Mononuclear cell (primary cell): Measurements from ENCODE around the gene THSD7B. TPM values are rescaled to one million over a fixed set of nuclear protein-coding genes. Genes with fewer than 3 reads are reported as not detected.

Experiments used
- H3K27me3 ChIP-seq: 2 replicates; pipeline ENCODE4 v1.6.0; 2011; ENCODE audit warnings: low read length, control low read depth; ENCODE audit not compliant: insufficient read depth
- H3K4me1 ChIP-seq: 2 replicates; pipeline ENCODE4 v1.5.1; 2011; ENCODE audit warnings: mild to moderate bottlenecking, low read length, control low read depth; ENCODE audit not compliant: insufficient read depth
- H3K4me3 ChIP-seq: 2 replicates; pipeline ENCODE4 v1.5.1; 2011; ENCODE audit warnings: mild to moderate bottlenecking, low read length, moderate library complexity
- H3K9me3 ChIP-seq: 2 replicates; pipeline ENCODE4 v1.5.1; 2011; ENCODE audit warnings: low read depth, mild to moderate bottlenecking, control low read depth, low read length
- total RNA-seq: library from RNA; depleted of rRNA; stranded (reverse); fragments of >200 nt; gene quantifications from one replicate; pipeline ENCODE4 v1.2.3, GENCODE V29; 2012

THSD7B gene
- total RNA-seq, 1 donor = not detected

- no peaks in the 10 kb centered on the region for H3K4me1 ChIP-seq
- H3K4me3 ChIP-seq = no peak overlapping the region
- no peaks in the 10 kb centered on the region for H3K27me3 ChIP-seq
Measured at GRCh38 chr2:137167651-137168050, 402.3 kb downstream of the THSD7B start.

GRCh38 chr2:137168552-137168951 lies 403.2 kb downstream of the THSD7B start:
- no peaks in the 10 kb centered on the region for H3K4me1 ChIP-seq

More at GRCh38 chr2:137167651-137168050, 402.3 kb downstream of the THSD7B start:
- H3K9me3 ChIP-seq = no peaks in the 10 kb centered on the region

GRCh38 chr2:137172162-137172561 lies 406.8 kb downstream of the THSD7B start:
- Histone ChIP-seq H3K27me3 (no peaks in the 10 kb centered on the region), H3K4me3 (no peak overlapping the region), H3K9me3 (no peaks in the 10 kb centered on the region), H3K4me1 (no peaks in the 10 kb centered on the region)

More at GRCh38 chr2:137168552-137168951, 403.2 kb downstream of the THSD7B start:
- no peaks in the 10 kb centered on the region for H3K9me3 ChIP-seq
- no peak overlapping the region for H3K4me3 ChIP-seq
- no peaks in the 10 kb centered on the region for H3K27me3 ChIP-seq

- H3K9me3 ChIP-seq = no peaks in the 10 kb centered on the region
- H3K27me3 ChIP-seq = no peaks in the 10 kb centered on the region
- no peaks in the 10 kb centered on the region for H3K4me1 ChIP-seq
- H3K4me3 ChIP-seq = no peak overlapping the region
Measured at GRCh38 chr2:137173463-137173862, 408.1 kb downstream of the THSD7B start.

GRCh38 chr2:137175246-137175645 lies 409.9 kb downstream of the THSD7B start:
- Histone ChIP-seq H3K9me3 (no peaks in the 10 kb centered on the region), H3K27me3 (no peaks in the 10 kb centered on the region), H3K4me1 (no peaks in the 10 kb centered on the region), H3K4me3 (no peak overlapping the region)

- no peak overlapping the region for H3K4me3 ChIP-seq
- no peaks in the 10 kb centered on the region for H3K27me3 ChIP-seq
- no peaks in the 10 kb centered on the region for H3K9me3 ChIP-seq
- H3K4me1 ChIP-seq = no peaks in the 10 kb centered on the region
Measured at GRCh38 chr2:137178951-137179377, 413.6 kb downstream of the THSD7B start.

- Histone ChIP-seq H3K27me3 (no peaks in the 10 kb centered on the region), H3K4me1 (no peaks in the 10 kb centered on the region), H3K9me3 (no peaks in the 10 kb centered on the region), H3K4me3 (no peak overlapping the region)
Measured at GRCh38 chr2:137179542-137179941, 414.2 kb downstream of the THSD7B start.

- Histone ChIP-seq H3K4me1 (no peaks in the 10 kb centered on the region), H3K27me3 (no peaks in the 10 kb centered on the region), H3K4me3 (no peak overlapping the region), H3K9me3 (no peaks in the 10 kb centered on the region)
Measured at GRCh38 chr2:137180012-137180411, 414.7 kb downstream of the THSD7B start.

GRCh38 chr2:137181370-137181769 lies 416.0 kb downstream of the THSD7B start:
- Histone ChIP-seq H3K27me3 (no peaks in the 10 kb centered on the region), H3K4me3 (no peak overlapping the region), H3K4me1 (no peaks in the 10 kb centered on the region), H3K9me3 (no peaks in the 10 kb centered on the region)

- H3K4me3 ChIP-seq = no peak overlapping the region
- H3K9me3 ChIP-seq = no peaks in the 10 kb centered on the region
- no peaks in the 10 kb centered on the region for H3K27me3 ChIP-seq
- H3K4me1 ChIP-seq = no peaks in the 10 kb centered on the region
Measured at GRCh38 chr2:137182071-137182470, 416.7 kb downstream of the THSD7B start.

- Histone ChIP-seq H3K27me3 (no peaks in the 10 kb centered on the region), H3K9me3 (no peaks in the 10 kb centered on the region), H3K4me3 (no peak overlapping the region), H3K4me1 (no peaks in the 10 kb centered on the region)
Measured at GRCh38 chr2:137183206-137183898, 418.0 kb downstream of the THSD7B start.

GRCh38 chr2:137185378-137186078 lies 420.2 kb downstream of the THSD7B start:
- no peaks in the 10 kb centered on the region for H3K4me1 ChIP-seq
- H3K27me3 ChIP-seq = no peaks in the 10 kb centered on the region
- H3K4me3 ChIP-seq = no peak overlapping the region

GRCh38 chr2:137187216-137187615 lies 421.9 kb downstream of the THSD7B start:
- H3K4me1 ChIP-seq = no peaks in the 10 kb centered on the region
- no peaks in the 10 kb centered on the region for H3K27me3 ChIP-seq
- no peak overlapping the region for H3K4me3 ChIP-seq
- no peaks in the 10 kb centered on the region for H3K9me3 ChIP-seq

More at GRCh38 chr2:137185378-137186078, 420.2 kb downstream of the THSD7B start:
- no peaks in the 10 kb centered on the region for H3K9me3 ChIP-seq

GRCh38 chr2:137190411-137191195 lies 425.3 kb downstream of the THSD7B start:
- H3K9me3 ChIP-seq = no peaks in the 10 kb centered on the region
- no peaks in the 10 kb centered on the region for H3K27me3 ChIP-seq
- H3K4me3 ChIP-seq = no peak overlapping the region
- H3K4me1 ChIP-seq = no peaks in the 10 kb centered on the region
